GM19239 (cell line): ENCODE data around the gene PNPO.
A peak's percentile ranks its signal among the peaks of the same experiment; 100 is the strongest.

Source experiments
- DNase-seq: peaks from one replicate; pipeline ENCODE4 v3.0.0; 2011; ENCODE audit warnings: low spot score; ENCODE audit not compliant: insufficient read length
- FAIRE-seq: peaks from 2 replicates; lab custom pipeline; 2011; peaks lifted over from hg19 to GRCh38; lab: Jason Lieb, UNC

PNPO gene

DNA sequence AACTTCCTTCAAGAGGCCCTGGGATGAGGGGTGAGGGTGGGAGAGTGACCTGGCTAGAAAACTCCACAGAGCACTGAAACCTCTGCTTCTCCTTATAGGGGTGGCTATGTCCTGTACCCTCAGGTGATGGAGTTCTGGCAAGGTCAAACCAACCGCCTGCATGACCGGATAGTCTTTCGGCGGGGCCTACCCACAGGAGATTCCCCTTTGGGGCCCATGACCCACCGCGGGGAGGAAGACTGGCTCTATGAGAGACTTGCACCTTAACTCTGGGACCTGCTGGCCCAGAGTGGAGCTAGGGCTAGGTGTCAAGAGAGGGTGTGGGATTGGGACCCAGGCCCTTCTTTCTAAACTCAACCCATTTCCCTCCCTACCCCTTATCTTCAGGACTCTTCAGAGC lies 5.1 kb downstream of the PNPO start:
- peak; percentile 11 for FAIRE-seq
- DNase-seq, result no peak

DNA sequence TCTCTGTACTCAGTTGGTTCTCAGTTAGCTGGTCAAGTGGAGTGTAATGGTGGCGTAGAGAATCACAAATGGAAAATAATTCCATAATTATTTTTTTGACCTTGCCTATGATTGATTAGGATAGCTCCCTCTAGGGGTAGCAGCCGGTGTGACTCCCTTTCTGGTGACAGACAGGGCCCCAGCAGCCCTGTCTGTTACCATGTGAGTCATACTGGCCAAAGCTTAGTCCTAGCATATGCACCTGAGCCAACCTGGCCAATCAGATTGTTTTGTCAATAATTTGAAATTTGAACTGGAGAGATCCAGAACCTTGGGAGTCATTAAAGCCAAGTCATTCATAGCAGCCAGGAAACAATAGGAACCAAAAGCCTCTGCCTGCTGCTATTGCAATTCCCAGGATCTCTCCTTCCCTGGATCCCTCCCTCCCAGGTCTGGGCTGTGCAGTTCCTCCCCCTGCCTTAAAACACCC lies 5.6 kb downstream of the PNPO start:
- FAIRE-seq (peak; percentile 68), DNase-seq (peak; percentile 71)

DNA sequence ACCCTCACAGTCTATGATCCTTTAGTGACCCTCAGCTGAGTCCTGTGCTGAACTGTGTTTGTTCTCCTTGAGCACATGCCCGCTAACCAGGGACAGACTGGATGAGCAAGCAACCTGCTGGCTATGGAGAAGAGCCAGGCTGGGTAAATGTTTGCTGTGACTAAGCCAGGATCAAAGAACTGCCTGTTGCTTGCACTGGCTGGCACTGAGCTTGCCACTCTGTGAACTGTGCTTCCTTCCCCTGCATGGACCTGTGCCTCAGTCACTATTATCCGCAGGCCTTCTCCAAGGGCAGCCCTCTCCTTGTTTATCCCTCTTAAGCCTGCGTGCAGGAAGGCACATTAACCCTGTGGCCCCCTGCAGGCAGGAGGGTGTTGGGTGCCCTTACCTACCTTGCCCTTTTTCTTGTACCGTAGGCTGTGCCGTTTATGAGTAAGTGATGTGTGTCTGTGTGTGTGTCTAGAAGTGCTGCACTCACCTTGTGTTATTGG lies 7.4 kb downstream of the PNPO start:
- DNase-seq (no peak), FAIRE-seq (no peak)

DNA sequence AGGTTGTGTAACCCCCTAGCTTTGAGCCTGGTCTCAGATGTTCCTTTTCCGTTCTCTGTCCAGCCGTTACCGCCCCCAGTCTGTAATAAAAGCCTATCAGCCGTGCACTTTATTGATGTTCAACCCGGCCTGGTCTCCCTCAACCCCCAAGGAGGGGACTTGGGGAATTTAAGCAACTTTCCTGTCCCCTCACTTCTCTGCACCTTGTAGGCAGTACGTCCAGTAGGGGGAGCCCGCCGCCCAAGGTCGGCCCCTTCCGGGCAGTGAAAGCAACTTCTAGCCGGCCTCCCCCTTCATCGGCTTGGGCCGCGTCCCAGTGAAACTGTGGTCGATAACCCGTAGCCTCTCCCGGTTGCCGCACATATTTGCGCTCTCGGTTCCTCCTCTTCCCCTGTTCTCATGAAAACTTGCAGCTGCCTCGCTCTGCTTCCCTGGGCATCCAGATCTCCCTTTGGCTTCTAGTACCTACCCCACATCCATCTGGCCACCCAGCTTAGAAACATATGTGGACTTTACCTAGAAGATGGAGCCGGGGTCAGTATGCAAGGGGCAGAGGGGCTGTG lies 7.9 kb downstream of the PNPO start:
- FAIRE-seq (peak; percentile 83), DNase-seq (peak; percentile 60)

DNA sequence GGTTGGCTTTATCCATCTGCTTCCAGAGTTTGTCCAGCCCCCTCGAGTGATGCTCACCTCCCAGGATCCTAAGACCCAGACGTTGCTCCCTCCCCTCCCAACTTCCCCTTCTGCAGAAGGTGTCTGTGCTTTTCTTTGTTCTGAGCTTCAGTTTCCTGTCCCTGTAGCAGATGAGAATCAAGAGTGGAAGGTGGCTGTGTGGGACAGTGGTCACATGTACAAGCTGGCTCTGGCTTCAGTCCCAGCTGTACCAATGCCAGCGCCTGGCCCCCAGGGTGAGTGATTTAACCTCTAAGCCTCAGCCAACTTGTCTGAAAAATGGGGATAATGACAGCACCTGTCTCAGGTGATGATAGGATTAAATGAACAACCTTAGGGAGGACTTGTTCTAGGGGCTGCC lies 8.6 kb downstream of the PNPO start:
- FAIRE-seq (peak; percentile 91), DNase-seq (no peak)

DNA sequence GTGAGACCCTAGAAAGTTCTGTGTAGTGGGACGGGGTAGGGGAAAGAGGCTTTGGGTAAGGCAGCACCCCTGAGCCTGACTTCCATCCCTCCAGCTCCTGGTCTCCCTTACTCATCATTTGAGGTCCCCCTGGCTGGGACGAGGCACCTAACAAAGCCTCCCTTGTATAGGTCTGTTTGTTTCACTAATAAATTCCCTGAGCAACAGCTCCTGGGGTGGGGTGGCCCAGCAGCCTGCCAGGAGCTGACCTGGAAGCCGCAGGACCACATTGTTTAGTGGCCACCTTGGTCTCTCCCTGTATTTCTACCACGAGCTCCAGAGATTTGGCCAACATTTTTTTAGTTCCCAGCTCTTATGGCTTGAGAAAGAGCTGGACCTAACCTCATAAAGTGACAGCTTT lies 9.1 kb downstream of the PNPO start:
- DNase-seq, result no peak
- FAIRE-seq, result no peak

DNA sequence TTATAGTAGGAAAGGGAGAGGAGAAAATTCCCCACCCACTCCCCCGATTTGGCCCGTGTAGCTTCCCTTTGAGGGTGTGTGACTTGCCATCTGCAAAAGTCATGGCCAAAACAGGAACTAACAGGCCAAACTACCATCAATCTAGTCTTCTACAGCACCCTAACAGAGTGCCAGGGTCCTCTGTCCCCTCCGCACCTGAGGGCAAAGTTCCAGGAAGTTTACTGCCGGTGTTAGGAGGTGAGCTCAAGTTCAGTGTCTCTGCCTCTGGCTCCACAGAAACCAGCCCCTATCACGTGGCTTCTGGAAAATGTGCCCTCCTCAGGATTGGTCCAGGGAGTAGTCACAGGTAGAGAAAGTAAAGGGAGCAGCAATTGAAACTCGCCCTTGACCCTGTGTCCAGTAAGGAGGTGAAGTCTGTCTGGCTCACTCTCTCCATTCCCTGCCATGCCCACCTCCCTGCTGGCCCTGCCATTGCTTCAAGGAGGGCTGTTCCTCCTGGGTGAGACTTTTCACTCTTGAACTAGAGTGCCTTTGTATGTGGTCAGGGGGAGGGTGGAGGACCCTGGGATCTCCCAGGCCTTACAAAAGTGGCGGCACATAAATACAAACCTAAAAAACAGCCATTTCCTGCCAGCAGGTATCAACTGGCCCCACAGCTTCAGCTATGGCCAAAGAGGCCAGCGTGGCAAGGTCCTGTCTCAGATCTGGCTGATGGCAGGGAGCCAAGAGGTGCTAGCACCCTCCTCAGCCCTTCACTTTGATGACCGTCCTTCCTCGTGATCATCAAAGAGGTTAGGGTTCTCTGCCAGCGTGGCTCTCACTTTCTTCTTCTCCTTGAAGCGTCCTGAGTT lies 11.0 kb downstream of the PNPO start:
- DNase-seq, result no peak
- no peak for FAIRE-seq

DNA sequence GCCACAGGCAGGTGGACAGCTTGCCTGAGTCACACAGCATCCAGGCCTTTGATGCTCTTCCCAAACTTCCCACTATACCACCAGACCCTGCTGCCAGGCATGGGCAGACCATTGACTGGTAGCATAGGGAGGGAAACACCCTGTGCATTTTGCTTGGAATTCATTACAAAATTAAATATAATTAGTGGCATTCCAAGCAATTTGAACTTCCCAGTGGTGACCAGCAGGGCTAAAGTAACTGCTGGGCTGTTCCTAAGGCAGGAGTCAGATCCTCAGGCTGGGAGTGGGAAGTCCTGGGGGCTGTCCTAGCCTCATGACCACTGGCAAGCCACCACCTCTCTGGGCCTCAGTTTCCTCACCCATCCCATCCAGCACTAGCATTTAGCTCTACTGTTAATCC lies 12.5 kb downstream of the PNPO start:
- FAIRE-seq (no peak), DNase-seq (no peak)

DNA sequence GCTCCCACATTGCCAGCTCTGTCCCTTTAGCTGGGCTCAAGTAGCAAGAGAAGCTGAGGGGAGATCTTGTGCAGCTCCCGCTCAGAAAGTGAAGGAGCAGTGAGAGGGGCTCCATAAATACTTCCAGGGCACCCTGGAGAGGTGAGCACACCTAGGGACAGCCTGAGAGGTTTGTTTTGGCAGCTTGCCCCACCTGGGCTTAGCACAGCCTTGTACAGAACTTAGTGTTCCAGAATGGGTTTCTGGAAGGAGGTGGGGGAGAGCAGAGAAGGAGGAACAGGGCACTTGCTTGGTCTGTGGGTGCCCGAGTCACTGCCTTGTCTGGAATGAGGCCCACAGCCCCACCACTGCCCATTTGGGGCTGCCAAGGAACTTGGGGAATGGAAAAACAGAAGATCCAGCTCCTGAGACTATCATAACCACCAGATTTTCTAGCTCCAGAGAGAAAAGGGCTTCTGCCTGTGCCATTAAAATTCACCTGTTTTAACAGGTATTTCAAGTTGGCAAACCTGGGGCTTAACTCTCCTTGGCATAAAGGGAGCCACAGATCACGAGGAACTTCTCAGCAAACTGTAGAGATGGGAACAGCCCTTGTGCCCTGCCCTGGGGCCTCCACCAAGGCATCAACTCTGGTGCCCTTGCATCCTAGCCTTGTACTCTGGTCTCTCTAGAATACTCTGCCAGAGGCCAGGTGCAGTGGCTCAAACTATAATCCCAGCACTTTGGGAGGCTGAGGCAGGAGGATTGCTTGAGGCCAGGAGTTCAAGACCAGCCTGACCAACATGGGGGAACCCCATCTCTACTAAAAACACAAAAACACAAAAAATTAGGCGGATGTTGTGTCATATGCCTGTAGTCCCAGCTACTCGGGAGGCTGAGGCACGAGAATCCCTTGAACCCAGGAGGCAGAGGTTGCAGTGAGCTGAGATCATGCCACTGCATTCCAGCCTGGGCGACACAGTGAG lies 14.4 kb downstream of the PNPO start:
- DNase-seq (no peak), FAIRE-seq (no peak)

DNA sequence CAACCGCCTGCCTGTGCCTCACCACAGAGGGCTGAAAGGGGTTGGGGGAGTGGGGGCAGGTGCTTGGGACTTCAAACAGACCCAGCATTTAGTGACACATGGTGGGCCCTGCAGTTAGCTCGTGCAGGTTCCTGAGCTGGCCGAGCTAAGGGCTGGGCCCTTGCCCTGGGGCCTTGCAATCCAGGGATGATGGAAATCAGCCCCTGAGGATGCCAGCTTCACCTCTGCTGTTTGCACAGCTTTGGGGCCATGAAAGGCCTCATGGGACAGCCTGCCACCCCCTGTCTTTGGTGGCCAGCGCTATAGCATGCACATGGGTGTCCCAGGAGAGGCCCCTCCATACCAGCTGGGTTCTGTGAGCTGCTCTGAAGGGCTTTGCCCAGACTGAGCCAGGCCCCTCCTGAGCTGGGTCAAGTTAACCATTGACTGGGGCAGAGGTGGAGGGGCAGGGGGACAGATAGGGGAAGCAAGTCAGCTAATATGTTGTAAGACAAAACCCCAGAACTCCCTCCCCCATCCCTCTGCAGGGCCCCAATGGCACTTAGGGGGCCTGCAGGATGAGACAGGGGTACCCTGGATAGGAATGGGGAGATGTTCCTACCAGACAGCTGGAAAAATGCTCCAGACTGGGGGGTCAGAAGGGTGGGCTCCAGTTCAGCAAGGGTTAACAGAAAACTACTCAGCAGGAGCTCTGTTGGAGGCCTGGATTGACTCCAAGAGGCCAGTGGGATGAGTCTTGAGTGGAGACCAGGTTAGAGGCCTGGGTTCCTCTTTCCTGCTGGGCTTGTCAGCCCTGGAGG lies 15.6 kb downstream of the PNPO start:
- no peak for FAIRE-seq
- DNase-seq, result no peak

DNA sequence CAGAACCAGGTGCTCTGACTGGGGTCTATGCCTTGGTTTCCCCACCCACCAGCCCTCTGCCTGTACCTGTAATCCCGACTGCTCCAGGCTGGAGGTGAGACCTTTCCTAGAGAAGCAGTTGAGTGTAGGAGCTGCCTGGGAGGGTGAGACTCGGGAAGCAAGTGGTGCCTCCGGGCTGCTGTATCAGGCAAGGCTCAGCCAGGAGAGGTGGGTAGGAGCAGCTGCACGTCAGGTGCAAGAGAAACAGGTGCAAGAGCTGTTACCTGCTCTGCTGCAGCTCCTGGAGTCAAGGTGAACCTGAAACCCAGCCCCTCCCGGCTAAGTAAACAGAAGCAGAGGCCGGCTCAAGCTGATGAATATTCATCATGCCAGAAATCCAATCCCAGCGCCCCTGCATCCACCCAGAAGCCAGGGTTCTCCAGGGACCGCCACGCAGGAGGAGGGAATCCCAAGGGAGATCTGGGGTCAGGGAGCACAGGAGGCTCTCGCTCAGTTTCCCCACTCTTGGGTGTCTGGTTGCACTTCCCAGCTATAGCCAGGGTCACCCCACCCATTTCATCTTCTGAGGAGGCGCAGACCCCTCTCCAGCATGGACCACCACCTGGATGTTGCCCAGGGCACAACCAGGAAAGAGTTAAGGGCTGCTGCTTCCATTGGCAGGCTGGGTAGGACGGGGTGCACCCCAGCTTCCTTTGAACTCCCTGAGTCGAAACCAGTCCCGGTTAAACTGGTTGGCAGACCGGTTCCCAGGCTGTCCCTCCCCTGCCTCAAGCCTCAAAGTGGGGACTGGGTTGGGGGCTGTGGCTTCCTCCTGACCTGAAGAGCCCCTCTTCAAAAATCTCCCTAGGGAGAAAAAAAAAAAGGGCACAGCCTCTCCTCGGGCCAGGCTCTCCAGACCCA lies 16.5 kb downstream of the PNPO start, which contains the start of gene PRR15L:
PRR15L (minus strand) TSS at position 293 of the 900 bp plus-strand sequence. CDS start 4,649 bp downstream, outside the sequence.
- DNase-seq, result no peak
- FAIRE-seq, result no peak

DNA sequence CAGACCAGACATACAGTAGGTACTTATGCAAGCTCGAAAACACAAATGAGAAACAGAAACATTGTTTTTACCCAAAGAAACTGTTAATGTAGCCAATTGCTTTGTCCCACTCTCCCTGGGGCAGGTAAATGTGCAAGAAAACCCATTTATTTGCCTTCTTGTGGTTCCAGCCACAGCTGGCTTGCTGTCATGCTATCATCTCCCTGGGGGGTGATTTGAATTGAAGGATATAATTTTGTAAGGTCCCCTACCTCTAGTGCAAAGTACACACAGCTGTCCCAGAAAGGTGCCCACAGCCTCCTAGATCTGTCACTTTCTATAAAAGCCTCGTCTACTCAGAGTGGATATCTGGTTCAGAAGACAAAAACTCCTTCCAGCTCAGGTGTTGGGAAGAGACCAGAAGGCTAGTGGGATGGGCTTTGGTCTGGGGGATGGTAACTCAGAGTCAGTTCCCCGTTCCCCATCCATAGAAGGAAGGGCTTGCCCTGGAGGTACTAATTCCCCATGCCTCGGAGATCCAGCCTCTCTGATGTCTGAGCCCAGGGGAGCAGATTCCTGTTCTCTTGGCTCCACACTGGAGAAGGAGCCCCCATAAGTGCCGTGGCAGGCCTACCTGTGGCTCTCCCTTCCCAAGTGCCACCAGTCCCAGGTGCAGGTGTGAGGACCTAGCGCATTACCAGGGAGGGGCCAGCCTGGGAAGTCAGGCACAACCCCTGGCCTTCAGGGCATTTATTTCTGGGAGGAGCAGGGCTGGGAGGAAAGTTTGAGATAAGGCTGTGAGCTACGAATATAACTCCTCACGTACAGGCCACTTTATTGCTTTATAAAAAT lies 18.7 kb downstream of the PNPO start:
- DNase-seq (no peak), FAIRE-seq (no peak)

DNA sequence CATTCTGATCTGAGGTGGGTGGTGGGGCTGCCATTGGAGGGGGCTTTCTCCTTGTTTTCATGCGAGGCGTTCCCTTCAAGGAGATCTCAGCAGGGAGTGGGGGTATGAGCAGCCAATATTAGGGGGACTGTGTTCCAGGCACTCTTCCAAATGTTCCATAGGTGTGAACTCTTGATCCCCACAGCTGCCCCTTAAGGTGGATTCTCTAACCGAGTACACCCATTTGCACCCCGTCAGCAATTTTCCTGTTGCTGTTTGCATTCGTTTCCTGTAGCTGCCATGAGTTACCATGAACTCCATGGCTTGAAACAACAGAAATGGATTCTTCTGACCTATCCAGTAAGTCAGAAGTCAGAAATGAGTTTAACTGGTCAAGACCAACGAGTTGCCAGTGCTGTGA lies 20.0 kb downstream of the PNPO start:
- FAIRE-seq (no peak), DNase-seq (no peak)

DNA sequence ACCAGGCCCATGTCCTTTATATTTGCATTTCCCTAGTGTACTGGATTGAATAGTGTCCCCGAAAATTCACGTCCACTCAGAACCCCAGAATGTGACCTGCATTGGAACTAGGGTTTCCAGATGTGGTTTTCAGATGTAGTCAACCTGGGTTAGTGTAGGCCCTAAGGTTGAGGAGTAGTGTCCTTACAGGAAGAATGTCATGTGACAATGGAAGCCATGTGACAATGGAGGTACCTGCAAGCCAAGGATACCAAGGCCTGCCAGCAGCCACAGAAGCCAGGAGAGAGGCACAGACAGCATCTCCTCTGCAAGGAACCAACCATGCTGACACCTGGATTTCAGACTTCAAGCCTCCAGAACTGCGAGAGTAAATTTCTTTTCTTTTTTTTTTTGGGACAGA lies 21.5 kb downstream of the PNPO start:
- no peak for FAIRE-seq

DNA sequence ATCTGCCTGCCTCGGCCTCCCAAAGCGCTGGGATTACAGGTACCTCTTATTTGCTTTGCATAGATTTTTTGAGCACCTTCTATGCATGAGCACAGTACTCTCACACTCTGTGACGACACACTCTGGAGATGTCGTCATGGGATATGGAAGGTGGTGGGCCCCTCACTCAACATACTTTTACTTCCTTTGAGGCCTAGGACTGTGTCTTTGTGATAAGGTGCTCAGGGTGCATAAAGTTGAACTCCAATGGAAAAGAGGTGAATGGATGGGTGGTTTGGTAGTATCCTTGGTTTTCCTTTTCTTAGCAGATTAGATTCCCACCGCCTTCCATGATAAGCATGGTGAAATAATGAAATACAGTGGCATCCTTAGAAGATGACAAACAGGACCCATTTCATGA lies 23.5 kb downstream of the PNPO start:
- no peak for DNase-seq
- no peak for FAIRE-seq

More for the DNA sequence above, 21.5 kb downstream of the PNPO start:
- DNase-seq, result no peak

DNA sequence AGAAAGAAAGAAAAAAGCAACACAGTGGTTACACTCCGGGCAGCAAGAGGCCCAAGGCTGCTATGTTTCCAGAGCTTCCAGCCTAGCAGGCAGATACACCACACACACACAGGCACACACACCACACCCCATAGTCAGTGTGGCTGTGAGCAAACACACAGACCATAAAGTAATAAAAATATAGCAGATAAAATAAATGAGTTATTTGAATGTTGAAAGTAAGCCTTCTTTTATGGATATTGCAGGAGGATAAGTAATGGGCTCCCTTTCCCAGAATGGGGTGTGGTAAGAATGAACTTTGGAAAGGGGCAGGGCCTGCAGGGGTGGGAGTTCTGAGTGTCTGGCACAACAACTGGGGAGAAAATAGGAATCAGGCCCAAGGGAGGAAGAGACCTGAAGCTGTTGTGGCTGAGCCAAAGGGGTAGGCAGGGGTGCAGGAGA lies 24.7 kb downstream of the PNPO start:
- DNase-seq (no peak), FAIRE-seq (no peak)

DNA sequence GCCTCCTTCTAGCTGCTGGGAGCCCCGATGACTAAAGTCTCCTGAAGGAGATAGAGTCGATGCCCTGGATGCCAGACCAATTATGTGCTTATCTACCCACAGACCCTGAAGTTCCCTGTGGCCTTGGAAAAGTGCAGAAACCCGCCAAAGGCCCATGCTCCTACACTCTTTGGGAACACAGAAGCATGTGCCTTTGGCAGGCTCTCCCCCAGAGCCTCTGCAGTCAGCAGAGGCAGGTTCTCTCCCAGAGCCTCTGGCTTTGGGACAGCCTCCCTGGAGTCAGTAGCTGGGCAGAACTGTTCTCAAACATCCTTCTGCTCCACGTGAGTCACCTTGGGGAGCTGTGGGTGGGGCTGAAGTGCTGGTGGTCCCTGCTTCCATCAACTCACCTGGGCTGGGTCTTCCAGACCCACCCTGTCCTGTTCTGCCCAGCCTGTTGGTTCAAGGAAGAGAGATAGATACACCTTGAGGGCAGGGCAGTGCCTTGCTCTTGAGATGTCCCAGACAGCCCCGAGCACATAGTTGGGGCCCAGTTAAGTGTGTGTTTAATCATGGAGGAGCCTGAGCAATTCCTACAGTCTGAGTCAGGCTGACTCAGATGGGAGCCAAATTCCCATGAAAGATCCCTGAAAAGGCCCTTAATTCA lies 26.4 kb downstream of the PNPO start:
- DNase-seq, result no peak
- FAIRE-seq, result no peak
